Activated CD4-positive, alpha-beta memory T cell treated with anti-CD3 and anti-CD28 coated beads for 36 hours (primary cell): ENCODE measurements around the gene NDUFAF2. TPM values are rescaled to one million over a fixed set of nuclear protein-coding genes. Genes with fewer than 3 reads are reported as not detected.
"Not testable (repeated sequence)": the region's sequence is repeated elsewhere in the genome, so short reads cannot be mapped to it uniquely, and the experiment has no call there.

Experiments
- CTCF ChIA-PET: fragments of 350-600 bp; sonication (Branson Sonifier 250); formaldehyde crosslinking; loops from one replicate; lab custom pipeline; 2021; ENCODE audit warnings: antibody characterized with exemption, inconsistent platforms; lab: Charles Lee
- POLR2A ChIA-PET: fragments of 350-600 bp; sonication (Branson Sonifier 250); formaldehyde crosslinking; loops from one replicate; lab custom pipeline; 2021; ENCODE audit warnings: antibody characterized with exemption; lab: Charles Lee
- DNase-seq: peaks from one replicate; pipeline ENCODE4 v3.0.0-alpha.2; 2020
- H3K27ac Mint-ChIP-seq: one replicate; pipeline ENCODE4 v1.8.0; 2021; ENCODE audit warnings: mixed read lengths
- H3K27me3 Mint-ChIP-seq: one replicate; pipeline ENCODE4 v1.8.0; 2021; ENCODE audit warnings: mixed read lengths
- H3K36me3 Mint-ChIP-seq: one replicate; pipeline ENCODE4 v1.8.0; 2021; ENCODE audit warnings: mixed read lengths
- H3K4me1 Mint-ChIP-seq: one replicate; pipeline ENCODE4 v1.8.0; 2021; ENCODE audit warnings: low read depth, mixed read lengths
- H3K4me3 Mint-ChIP-seq: one replicate; pipeline ENCODE4 v1.8.0; 2021; ENCODE audit warnings: mild to moderate bottlenecking, mixed read lengths
- H3K9me3 Mint-ChIP-seq: one replicate; pipeline ENCODE4 v1.8.0; 2021; ENCODE audit warnings: mixed read lengths
- intact Hi-C: fragments of 100-400 bp; cut with micrococcal nuclease; formaldehyde crosslinking; loops from one replicate; pipeline ENCODE4 v1.15.1; 2023
- total RNA-seq, 2 experiments: library from RNA; stranded (reverse); gene quantifications; one replicate each; pipeline ENCODE4 v1.2.3, GENCODE V29; 2021

NDUFAF2 gene
- total RNA-seq, 2 experiments from 2014 or later, result 35.6 to 38.4 TPM

- H3K36me3 Mint-ChIP-seq, CTCF ChIA-PET: not testable (repeated sequence)
These were observed 242.3 kb downstream of the NDUFAF2 start for GRCh38 chr5:61187352-61187751.

GRCh38 chr5:61187826-61188225, 242.8 kb downstream of the NDUFAF2 start:
- CTCF ChIA-PET, H3K4me3 Mint-ChIP-seq, POLR2A ChIA-PET, H3K4me1 Mint-ChIP-seq, H3K27ac Mint-ChIP-seq, DNase-seq, intact Hi-C loops, H3K9me3 Mint-ChIP-seq, H3K36me3 Mint-ChIP-seq: not testable (repeated sequence)
- peaks cover 12% of the 10 kb centered on the region for H3K27me3 Mint-ChIP-seq

More at GRCh38 chr5:61187352-61187751, 242.3 kb downstream of the NDUFAF2 start:
- H3K4me1 Mint-ChIP-seq, intact Hi-C loops, H3K4me3 Mint-ChIP-seq, DNase-seq, POLR2A ChIA-PET, H3K9me3 Mint-ChIP-seq, H3K27ac Mint-ChIP-seq: not testable (repeated sequence)
- peaks cover 12% of the 10 kb centered on the region for H3K27me3 Mint-ChIP-seq

GRCh38 chr5:61198606-61199005, 253.6 kb downstream of the NDUFAF2 start:
- POLR2A ChIA-PET, result no interaction called here
- Mint-ChIP-seq H3K9me3 (peaks cover 13% of the 10 kb centered on the region), H3K27me3 (peaks cover 31% of the 10 kb centered on the region), H3K36me3 (peaks cover 2% of the 10 kb centered on the region), H3K4me3 (no peak overlapping the region), H3K27ac (no peak overlapping the region), H3K4me1 (peaks cover 16% of the 10 kb centered on the region)
- CTCF ChIA-PET, result interaction anchor here (0.9 kb wide), 1 partner anchor 12 kb away, joined by 3 read pairs; no protein-coding TSS in a partner anchor
- intact Hi-C loops, result no loop called here
- DNase-seq, result no peak

GRCh38 chr5:61200582-61201155, 255.7 kb downstream of the NDUFAF2 start:
- Mint-ChIP-seq H3K4me1 (peaks cover 16% of the 10 kb centered on the region), H3K27ac (no peak overlapping the region), H3K4me3 (no peak overlapping the region), H3K36me3 (peaks cover 2% of the 10 kb centered on the region), H3K9me3 (peaks cover 18% of the 10 kb centered on the region), H3K27me3 (peaks cover 41% of the 10 kb centered on the region)
- DNase-seq, result peak; percentile 10
- CTCF ChIA-PET, result no interaction called here
- intact Hi-C loops, result loop anchor here (10.0 kb wide), 1 partner anchor 334 kb away; no protein-coding TSS in a partner anchor
- POLR2A ChIA-PET, result no interaction called here

- POLR2A ChIA-PET, result interaction anchor here (0.7 to 1.4 kb wide), 2 partner anchors 79 to 104 kb away, joined by 4 to 7 read pairs; no protein-coding TSS in a partner anchor
- intact Hi-C loops, result loop anchor here (1.0 to 10.0 kb wide), 7 partner anchors 40 to 333 kb away; partner anchors contain the start of genes SMIM15 and ZSWIM6
- no peak for DNase-seq
- Mint-ChIP-seq H3K9me3 (peaks cover 18% of the 10 kb centered on the region), H3K4me1 (peaks cover 16% of the 10 kb centered on the region), H3K27me3 (peaks cover 45% of the 10 kb centered on the region), H3K4me3 (no peak overlapping the region), H3K36me3 (peaks cover 2% of the 10 kb centered on the region), H3K27ac (no peak overlapping the region)
- CTCF ChIA-PET, result interaction anchor here (1.1 kb wide), 1 partner anchor 129 kb away, joined by 3 read pairs; no protein-coding TSS in a partner anchor
These were observed 257.2 kb downstream of the NDUFAF2 start for GRCh38 chr5:61202213-61202612.

Other genes with a start within 250 kb of the NDUFAF2 start
- gene DEPDC1B, start 245.0 kb upstream of the NDUFAF2 start, total RNA-seq, result 10 to 100 TPM; 33.2 to 33.6 TPM
- gene ELOVL7, start 100.9 kb upstream of the NDUFAF2 start, total RNA-seq, result under 1 TPM; 0.34 to 0.38 TPM
- gene ERCC8, start 135 bp upstream of the NDUFAF2 start, total RNA-seq, result 1 to 10 TPM; 7.7 to 9.1 TPM
- gene SMIM15, start 217.3 kb downstream of the NDUFAF2 start, total RNA-seq, result 10 to 100 TPM; 56.9 to 67.2 TPM